DND-41 (cell line): ENCODE results near the gene HSDL2.

Source experiments
- ATAC-seq: fragments of 200-7000 bp; cut with Tn5 transposase; 3 replicates; pipeline ENCODE4 v1.9.1; 2021; ENCODE audit warnings: low read depth; ENCODE audit not compliant: insufficient read depth
- DNase-seq: peaks from one replicate; pipeline ENCODE4 v3.0.0-alpha.2; 2020
- H2AFZ ChIP-seq: 2 replicates; pipeline ENCODE4 v1.6.0; 2012; ENCODE audit warnings: low read depth, low read length
- H3K27ac ChIP-seq: 2 replicates; pipeline ENCODE4 v1.5.1; 2012; ENCODE audit warnings: low read length, inconsistent platforms
- H3K27me3 ChIP-seq: fragments of 200-600 bp; sonication (generic); 2 replicates; pipeline ENCODE4 v1.6.0; 2012; ENCODE audit warnings: low read length, mild to moderate bottlenecking, inconsistent platforms; ENCODE audit not compliant: insufficient read depth, poor library complexity
- H3K36me3 ChIP-seq: 2 replicates; pipeline ENCODE4 v1.5.1; 2012; ENCODE audit warnings: low read length, inconsistent platforms; ENCODE audit not compliant: insufficient read depth
- H3K4me1 ChIP-seq: 2 replicates; pipeline ENCODE4 v1.5.1; 2012; ENCODE audit warnings: mild to moderate bottlenecking, low read length; ENCODE audit not compliant: insufficient read depth
- H3K4me2 ChIP-seq: 2 replicates; pipeline ENCODE4 v1.6.0; 2012; ENCODE audit warnings: mild to moderate bottlenecking, moderate library complexity, low read length, inconsistent platforms; ENCODE audit not compliant: insufficient read depth
- H3K4me3 ChIP-seq, 2 experiments: fragments of 200-600 bp in 1 of 2; shearing (Covaris generic) in 1 of 2; 2 replicates each; pipeline ENCODE4 v1.5.1; 2012 to 2016; ENCODE audit warnings: inconsistent platforms in 2 of 2, low read length in 2 of 2, mild to moderate bottlenecking in 2 of 2, low read depth in 1 of 2, moderate library complexity in 1 of 2
- H3K79me2 ChIP-seq: 2 replicates; pipeline ENCODE4 v1.6.0; 2012; ENCODE audit warnings: low read length, inconsistent platforms; ENCODE audit not compliant: insufficient read depth
- H3K9ac ChIP-seq: 2 replicates; pipeline ENCODE4 v1.6.0; 2012; ENCODE audit warnings: low read depth, mild to moderate bottlenecking, inconsistent platforms, low read length, moderate library complexity
- H3K9me3 ChIP-seq: 2 replicates; pipeline ENCODE4 v1.5.1; 2012; ENCODE audit warnings: low read length, moderate library complexity, mild to moderate bottlenecking, inconsistent platforms; ENCODE audit not compliant: insufficient read depth, severe bottlenecking
- H4K20me1 ChIP-seq: 2 replicates; pipeline ENCODE4 v1.6.0; 2012; ENCODE audit warnings: low read length; ENCODE audit not compliant: insufficient read depth
- CTCF ChIP-seq: IDR thresholded peaks from 2 replicates; pipeline ENCODE4 v1.5.1; 2012; ENCODE audit warnings: borderline replicate concordance, low read length, moderate library complexity, mild to moderate bottlenecking; ENCODE audit not compliant: poor library complexity, severe bottlenecking; ENCODE audit errors: extremely low read depth
- EZH2 ChIP-seq: IDR thresholded peaks from 3 replicates; pipeline ENCODE4 v1.6.1; 2012; ENCODE audit warnings: borderline replicate concordance, low read depth, mild to moderate bottlenecking, moderate library complexity, low read length, inconsistent platforms; ENCODE audit not compliant: severe bottlenecking

Gene HSDL2

GRCh38 chr9:112334432-112334841 is 45.5 kb upstream of the HSDL2 start:
- Histone ChIP-seq H3K9ac (peak overlapping the region; percentile 88), H2AFZ (peak overlapping the region; percentile 98), H4K20me1 (peaks cover 12% of the 10 kb centered on the region; the same call in 1 of the 2 replicates), H3K79me2 (peaks cover 40% of the 10 kb centered on the region), H3K4me1 (peaks cover 37% of the 10 kb centered on the region), H3K9me3 (no peaks in the 10 kb centered on the region), H3K27me3 (no peaks in the 10 kb centered on the region), H3K36me3 (no peaks in the 10 kb centered on the region), H3K27ac (peak overlapping the region; percentile 98), H3K4me2 (peak overlapping the region; percentile 92), H3K4me3 (peak overlapping the region; percentile 51 to 67)
- TF ChIP-seq CTCF, result no peak
- no peak for TF ChIP-seq EZH2
- DNase-seq, result peak; percentile 29
- no peak for ATAC-seq

GRCh38 chr9:112337547-112337946 is 42.4 kb upstream of the HSDL2 start:
- peaks cover 9% of the 10 kb centered on the region for H3K79me2 ChIP-seq
- H4K20me1 ChIP-seq, result no peaks in the 10 kb centered on the region
- TF ChIP-seq CTCF (no peak), EZH2 (no peak)
- no peak overlapping the region for H2AFZ ChIP-seq
- H3K4me2 ChIP-seq, result no peak overlapping the region
- no peak overlapping the region for H3K4me3 ChIP-seq
- H3K4me1 ChIP-seq, result peaks cover 10% of the 10 kb centered on the region
- no peaks in the 10 kb centered on the region for H3K36me3 ChIP-seq
- H3K9me3 ChIP-seq, result no peaks in the 10 kb centered on the region
- no peak for DNase-seq
- H3K9ac ChIP-seq, result no peak overlapping the region
- no peak overlapping the region for H3K27ac ChIP-seq
- ATAC-seq, result no peak
- no peaks in the 10 kb centered on the region for H3K27me3 ChIP-seq

- DNase-seq (no peak), ATAC-seq (no peak)
- no peaks in the 10 kb centered on the region for H4K20me1 ChIP-seq
- no peak for TF ChIP-seq CTCF
- TF ChIP-seq EZH2, result no peak
- no peaks in the 10 kb centered on the region for H3K79me2 ChIP-seq
- H2AFZ ChIP-seq, result no peak overlapping the region
- no peaks in the 10 kb centered on the region for H3K36me3 ChIP-seq
- no peaks in the 10 kb centered on the region for H3K9me3 ChIP-seq
- no peak overlapping the region for H3K9ac ChIP-seq
- no peaks in the 10 kb centered on the region for H3K27me3 ChIP-seq
- no peak overlapping the region for H3K27ac ChIP-seq
- H3K4me3 ChIP-seq, result no peak overlapping the region
- no peak overlapping the region for H3K4me2 ChIP-seq
- peaks cover 10% of the 10 kb centered on the region for H3K4me1 ChIP-seq
Measured at GRCh38 chr9:112338561-112338960, 41.3 kb upstream of the HSDL2 start.

GRCh38 chr9:112339886-112340285 is 40.0 kb upstream of the HSDL2 start:
- Histone ChIP-seq H2AFZ (no peak overlapping the region), H3K27ac (no peak overlapping the region), H3K9ac (no peak overlapping the region), H3K27me3 (no peaks in the 10 kb centered on the region), H3K36me3 (no peaks in the 10 kb centered on the region), H4K20me1 (no peaks in the 10 kb centered on the region), H3K9me3 (no peaks in the 10 kb centered on the region), H3K4me3 (no peak overlapping the region), H3K4me2 (no peak overlapping the region), H3K4me1 (peaks cover under 1% of the 10 kb centered on the region; the same call in 1 of the 2 replicates), H3K79me2 (no peaks in the 10 kb centered on the region)
- DNase-seq (no peak), ATAC-seq (no peak)
- TF ChIP-seq EZH2 (no peak), CTCF (no peak)
